Osteocyte (in vitro differentiated cells): ENCODE results near the gene SFTPB. TPM values are rescaled to one million over a fixed set of nuclear protein-coding genes. Genes with fewer than 3 reads are reported as not detected.
"Not testable (repeated sequence)": the region's sequence is repeated elsewhere in the genome, so short reads cannot be mapped to it uniquely, and the experiment has no call there.

Source experiments
- DNase-seq: peaks from one replicate; pipeline ENCODE4 v3.0.0; 2021; ENCODE audit warnings: mixed read lengths; ENCODE audit not compliant: unreplicated experiment; ENCODE audit errors: extremely low spot score
- H3K27ac Mint-ChIP-seq: one replicate; pipeline ENCODE4 v1.8.0; 2021; ENCODE audit warnings: mild to moderate bottlenecking, mixed read lengths; ENCODE audit not compliant: unreplicated experiment
- H3K27me3 Mint-ChIP-seq: one replicate; pipeline ENCODE4 v1.8.0; 2021; ENCODE audit warnings: mixed read lengths; ENCODE audit not compliant: unreplicated experiment
- H3K36me3 Mint-ChIP-seq: one replicate; pipeline ENCODE4 v1.8.0; 2021; ENCODE audit warnings: mixed read lengths; ENCODE audit not compliant: unreplicated experiment
- H3K4me1 Mint-ChIP-seq: one replicate; pipeline ENCODE4 v1.8.0; 2021; ENCODE audit warnings: mixed read lengths; ENCODE audit not compliant: unreplicated experiment
- H3K4me3 Mint-ChIP-seq: one replicate; pipeline ENCODE4 v1.8.0; 2021; ENCODE audit warnings: mild to moderate bottlenecking, moderate library complexity, mixed read lengths; ENCODE audit not compliant: unreplicated experiment
- H3K9me3 Mint-ChIP-seq: one replicate; pipeline ENCODE4 v1.8.0; 2021; ENCODE audit warnings: mixed read lengths; ENCODE audit not compliant: unreplicated experiment
- CTCF ChIP-seq: fragments of 200-600 bp; sonication (generic); IDR thresholded peaks from 2 replicates; pipeline ENCODE4 v1.5.0; 2021; ENCODE audit warnings: antibody characterized with exemption, mild to moderate bottlenecking, moderate library complexity
- total RNA-seq: library from RNA; stranded (reverse); gene quantifications from 2 replicates; pipeline ENCODE4 v1.2.1, GENCODE V29; 2021

SFTPB gene
- total RNA-seq, 1 donor from 2014 or later, result not detected

GRCh38 chr2:85672456-85672855, 4.5 kb upstream of the SFTPB start:
- Mint-ChIP-seq H3K27me3 (peaks cover 11% of the 10 kb centered on the region), H3K9me3 (no peaks in the 10 kb centered on the region), H3K36me3 (no peaks in the 10 kb centered on the region), H3K27ac (no peak overlapping the region), H3K4me1 (peaks cover 28% of the 10 kb centered on the region), H3K4me3 (no peak overlapping the region)
- DNase-seq, result no peak
- no peak for TF ChIP-seq CTCF

- peaks cover 23% of the 10 kb centered on the region for H3K4me1 Mint-ChIP-seq
- not testable (repeated sequence) for DNase-seq, H3K27ac Mint-ChIP-seq, H3K9me3 Mint-ChIP-seq, H3K36me3 Mint-ChIP-seq, H3K4me3 Mint-ChIP-seq, H3K27me3 Mint-ChIP-seq
Observed at GRCh38 chr2:85670416-85670815, 2.4 kb upstream of the SFTPB start.

GRCh38 chr2:85669549-85669948, 1.6 kb upstream of the SFTPB start:
- TF ChIP-seq CTCF, result no peak
- DNase-seq, result no peak
- H3K27ac Mint-ChIP-seq, result no peak overlapping the region
- no peaks in the 10 kb centered on the region for H3K36me3 Mint-ChIP-seq
- peaks cover 23% of the 10 kb centered on the region for H3K4me1 Mint-ChIP-seq
- H3K4me3 Mint-ChIP-seq, result no peak overlapping the region
- no peaks in the 10 kb centered on the region for H3K9me3 Mint-ChIP-seq
- peaks cover 9% of the 10 kb centered on the region for H3K27me3 Mint-ChIP-seq

GRCh38 chr2:85668857-85669142, 801 bp upstream of the SFTPB start:
- peaks cover 18% of the 10 kb centered on the region for H3K4me1 Mint-ChIP-seq
- no peak overlapping the region for H3K4me3 Mint-ChIP-seq
- H3K27me3 Mint-ChIP-seq, result peaks cover 9% of the 10 kb centered on the region
- no peaks in the 10 kb centered on the region for H3K9me3 Mint-ChIP-seq
- no peaks in the 10 kb centered on the region for H3K36me3 Mint-ChIP-seq
- TF ChIP-seq CTCF, result no peak
- H3K27ac Mint-ChIP-seq, result no peak overlapping the region
- DNase-seq, result no peak

GRCh38 chr2:85667561-85668008, 414 bp downstream of the SFTPB start:
- Mint-ChIP-seq H3K27ac (no peak overlapping the region), H3K4me1 (peaks cover 14% of the 10 kb centered on the region), H3K27me3 (peaks cover 9% of the 10 kb centered on the region), H3K9me3 (no peaks in the 10 kb centered on the region), H3K36me3 (no peaks in the 10 kb centered on the region), H3K4me3 (no peak overlapping the region)
- DNase-seq, result no peak
- TF ChIP-seq CTCF, result no peak
